Transverse colon (tissue), 4 donors: ENCODE measurements around the gene QSOX2.

ENCODE experiments used
- POLR2A ChIP-seq: fragments of 450-650 bp; IDR thresholded peaks from one replicate; pipeline ENCODE4 v1.6.1; 2016; ENCODE audit warnings: antibody characterized with exemption, mild to moderate bottlenecking, moderate library complexity
- POLR2AphosphoS5 ChIP-seq, 3 donors: sonication (generic); formaldehyde crosslinking; IDR thresholded peaks; one replicate each; pipeline ENCODE4 v1.6.1; 2016; ENCODE audit warnings: antibody characterized with exemption in 3 of 3
- TF ChIP-seq, protein P1 (sequence below), 5 experiments: fragments of 200-600 bp in 3 of 5; fragments of 450-650 bp in 2 of 5; sonication (generic) in 3 of 5; IDR thresholded peaks; 1 replicate in 2 of 5; 2 replicates in 3 of 5; pipeline ENCODE4 v1.5.1; 2016 to 2017; ENCODE audit warnings: antibody characterized with exemption in 5 of 5, inconsistent platforms in 3 of 5, mild to moderate bottlenecking in 2 of 5, moderate library complexity in 1 of 5

DNA sequence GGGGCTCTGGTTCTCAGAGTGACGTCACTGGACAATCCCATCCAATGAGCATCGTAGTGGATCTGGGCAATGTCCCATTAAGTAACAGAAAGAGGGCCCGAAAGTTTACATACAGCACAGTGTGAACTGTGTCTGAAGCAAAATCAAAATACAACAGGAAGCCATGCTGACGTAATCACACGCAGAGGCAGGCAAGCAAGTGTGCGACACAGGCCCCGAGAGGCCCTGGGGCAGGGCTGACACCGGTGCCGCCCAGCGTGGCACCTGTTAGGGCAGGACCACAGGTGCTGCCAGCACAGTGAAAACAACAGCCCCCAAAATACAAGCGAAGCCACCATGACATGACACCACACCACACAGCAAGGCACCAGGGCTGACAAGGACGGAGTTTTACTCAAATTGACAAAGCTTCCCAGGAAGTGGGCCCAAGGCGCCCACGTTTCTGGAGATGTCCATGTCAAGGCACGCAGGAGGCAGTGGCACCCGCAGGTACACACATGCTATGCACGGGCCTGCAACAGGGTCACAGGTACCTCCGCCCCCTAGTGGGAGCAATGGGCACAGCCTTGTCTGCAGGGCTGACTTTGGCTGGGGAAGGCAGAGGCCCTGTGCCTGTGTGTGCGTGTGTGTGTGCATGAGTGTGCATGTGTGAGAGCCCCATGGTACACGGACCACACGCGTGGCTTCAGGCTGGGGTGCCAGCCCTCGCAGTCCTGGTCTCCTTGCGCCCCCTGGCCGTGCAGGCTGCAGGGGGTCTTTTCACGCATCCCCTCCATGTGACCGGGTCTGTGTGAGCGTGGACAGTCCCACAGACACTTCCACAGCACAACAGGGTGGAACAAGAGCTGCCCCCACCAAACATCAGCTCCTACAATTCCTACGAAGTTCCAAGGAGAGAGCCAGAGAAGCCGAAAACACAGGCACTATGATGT lies 19.6 kb downstream of the QSOX2 start:
- TF ChIP-seq POLR2AphosphoS5 (IDR thresholded peaks at IDR 0.05) (no peak), POLR2A (no peak)
- TF ChIP-seq, protein P1, sequence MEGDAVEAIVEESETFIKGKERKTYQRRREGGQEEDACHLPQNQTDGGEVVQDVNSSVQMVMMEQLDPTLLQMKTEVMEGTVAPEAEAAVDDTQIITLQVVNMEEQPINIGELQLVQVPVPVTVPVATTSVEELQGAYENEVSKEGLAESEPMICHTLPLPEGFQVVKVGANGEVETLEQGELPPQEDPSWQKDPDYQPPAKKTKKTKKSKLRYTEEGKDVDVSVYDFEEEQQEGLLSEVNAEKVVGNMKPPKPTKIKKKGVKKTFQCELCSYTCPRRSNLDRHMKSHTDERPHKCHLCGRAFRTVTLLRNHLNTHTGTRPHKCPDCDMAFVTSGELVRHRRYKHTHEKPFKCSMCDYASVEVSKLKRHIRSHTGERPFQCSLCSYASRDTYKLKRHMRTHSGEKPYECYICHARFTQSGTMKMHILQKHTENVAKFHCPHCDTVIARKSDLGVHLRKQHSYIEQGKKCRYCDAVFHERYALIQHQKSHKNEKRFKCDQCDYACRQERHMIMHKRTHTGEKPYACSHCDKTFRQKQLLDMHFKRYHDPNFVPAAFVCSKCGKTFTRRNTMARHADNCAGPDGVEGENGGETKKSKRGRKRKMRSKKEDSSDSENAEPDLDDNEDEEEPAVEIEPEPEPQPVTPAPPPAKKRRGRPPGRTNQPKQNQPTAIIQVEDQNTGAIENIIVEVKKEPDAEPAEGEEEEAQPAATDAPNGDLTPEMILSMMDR (IDR thresholded peaks at IDR 0.05): peak; percentile 69 to 83 (median 81)
